ENCODE results near the gene CPLX1. TPM values are rescaled to one million over a fixed set of nuclear protein-coding genes. Genes with fewer than 3 reads are reported as not detected.

The CPLX1 gene
- total RNA-seq, 1 donor from 2014 or later: not detected

GRCh38 chr4:859496-859895, 33.6 kb upstream of the CPLX1 start:
- Mint-ChIP-seq H3K9me3 (no peaks in the 10 kb centered on the region), H3K36me3 (ENCODE audit: low read depth) (peaks cover 87% of the 10 kb centered on the region), H3K4me1 (no peaks in the 10 kb centered on the region), H3K27ac (no peak overlapping the region), H3K27me3 (no peaks in the 10 kb centered on the region), H3K4me3 (no peak overlapping the region)
- TF ChIP-seq, protein P1, sequence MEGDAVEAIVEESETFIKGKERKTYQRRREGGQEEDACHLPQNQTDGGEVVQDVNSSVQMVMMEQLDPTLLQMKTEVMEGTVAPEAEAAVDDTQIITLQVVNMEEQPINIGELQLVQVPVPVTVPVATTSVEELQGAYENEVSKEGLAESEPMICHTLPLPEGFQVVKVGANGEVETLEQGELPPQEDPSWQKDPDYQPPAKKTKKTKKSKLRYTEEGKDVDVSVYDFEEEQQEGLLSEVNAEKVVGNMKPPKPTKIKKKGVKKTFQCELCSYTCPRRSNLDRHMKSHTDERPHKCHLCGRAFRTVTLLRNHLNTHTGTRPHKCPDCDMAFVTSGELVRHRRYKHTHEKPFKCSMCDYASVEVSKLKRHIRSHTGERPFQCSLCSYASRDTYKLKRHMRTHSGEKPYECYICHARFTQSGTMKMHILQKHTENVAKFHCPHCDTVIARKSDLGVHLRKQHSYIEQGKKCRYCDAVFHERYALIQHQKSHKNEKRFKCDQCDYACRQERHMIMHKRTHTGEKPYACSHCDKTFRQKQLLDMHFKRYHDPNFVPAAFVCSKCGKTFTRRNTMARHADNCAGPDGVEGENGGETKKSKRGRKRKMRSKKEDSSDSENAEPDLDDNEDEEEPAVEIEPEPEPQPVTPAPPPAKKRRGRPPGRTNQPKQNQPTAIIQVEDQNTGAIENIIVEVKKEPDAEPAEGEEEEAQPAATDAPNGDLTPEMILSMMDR (IDR thresholded peaks at IDR 0.05): no peak
- intact Hi-C loops (cut with micrococcal nuclease): no loop called here
- no peak for DNase-seq
- ChIA-PET POLR2A (no interaction called here), CTCF (no interaction called here)
- ATAC-seq (ENCODE audit: low read depth): no peak

GRCh38 chr4:858831-859451, 33.0 kb upstream of the CPLX1 start:
- TF ChIP-seq, protein P1 (IDR thresholded peaks at IDR 0.05): no peak
- Mint-ChIP-seq H3K4me3 (no peak overlapping the region), H3K27ac (no peak overlapping the region), H3K36me3 (ENCODE audit: low read depth) (peaks cover 87% of the 10 kb centered on the region), H3K9me3 (no peaks in the 10 kb centered on the region), H3K27me3 (no peaks in the 10 kb centered on the region), H3K4me1 (no peaks in the 10 kb centered on the region)
- ChIA-PET CTCF (no interaction called here), POLR2A (no interaction called here)
- DNase-seq: no peak
- no peak for ATAC-seq (ENCODE audit: low read depth)
- intact Hi-C loops (cut with micrococcal nuclease): no loop called here

GRCh38 chr4:858041-858481, 32.1 kb upstream of the CPLX1 start:
- CTCF ChIA-PET: no interaction called here
- POLR2A ChIA-PET: no interaction called here
- Mint-ChIP-seq H3K9me3 (no peaks in the 10 kb centered on the region), H3K4me1 (no peaks in the 10 kb centered on the region), H3K27me3 (no peaks in the 10 kb centered on the region), H3K27ac (no peak overlapping the region), H3K36me3 (ENCODE audit: low read depth) (peaks cover 83% of the 10 kb centered on the region), H3K4me3 (no peak overlapping the region)
- TF ChIP-seq, protein P1 (IDR thresholded peaks at IDR 0.05): no peak
- DNase-seq (no peak), ATAC-seq (ENCODE audit: low read depth) (no peak)
- intact Hi-C loops (cut with micrococcal nuclease): no loop called here

- DNase-seq (no peak), ATAC-seq (ENCODE audit: low read depth) (no peak)
- H3K4me1 Mint-ChIP-seq: no peaks in the 10 kb centered on the region
- H3K27ac Mint-ChIP-seq: no peak overlapping the region
- TF ChIP-seq, protein P1 (IDR thresholded peaks at IDR 0.05): no peak
- POLR2A ChIA-PET: no interaction called here
- H3K27me3 Mint-ChIP-seq: no peaks in the 10 kb centered on the region
- intact Hi-C loops (cut with micrococcal nuclease): no loop called here
- no peaks in the 10 kb centered on the region for H3K9me3 Mint-ChIP-seq
- H3K4me3 Mint-ChIP-seq: no peak overlapping the region
- H3K36me3 Mint-ChIP-seq (ENCODE audit: low read depth): peaks cover 80% of the 10 kb centered on the region
- CTCF ChIA-PET: no interaction called here
These were observed 31.5 kb upstream of the CPLX1 start for GRCh38 chr4:857461-857860.

DNA sequence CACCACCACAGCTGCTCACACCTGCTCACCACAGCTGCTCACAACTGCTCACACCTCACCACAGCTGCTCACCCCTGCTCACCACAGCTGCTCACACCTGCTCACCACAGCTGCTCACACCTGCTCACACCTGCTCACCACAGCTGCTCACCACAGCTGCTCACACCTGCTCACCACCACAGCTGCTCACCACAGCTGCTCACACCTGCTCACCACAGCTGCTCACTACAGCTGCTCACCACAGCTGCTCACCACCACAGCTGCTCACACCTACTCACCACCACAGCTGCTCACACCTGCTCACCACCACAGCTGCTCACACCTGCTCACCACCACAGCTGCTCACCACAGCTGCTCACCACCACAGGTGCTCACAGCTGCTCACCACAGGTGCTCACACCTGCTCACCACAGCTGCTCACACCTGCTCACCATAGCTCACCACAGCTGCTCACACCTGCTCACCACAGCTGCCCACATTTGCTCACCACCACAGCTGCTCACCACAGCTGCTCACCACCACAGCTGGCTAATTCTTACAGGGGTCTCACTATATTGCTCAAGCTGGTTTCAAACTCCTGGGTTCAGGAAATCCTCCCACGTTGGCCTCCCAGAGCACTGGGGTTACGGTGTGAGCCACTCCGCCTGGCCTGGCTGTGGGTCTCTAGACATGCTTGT, 30.4 kb upstream of the CPLX1 start:
- CTCF ChIA-PET: no interaction called here
- H3K4me3 Mint-ChIP-seq: no peak overlapping the region
- DNase-seq: no peak

More for the DNA sequence above, 30.4 kb upstream of the CPLX1 start:
- Mint-ChIP-seq H3K27me3 (no peaks in the 10 kb centered on the region), H3K4me1 (no peaks in the 10 kb centered on the region), H3K36me3 (ENCODE audit: low read depth) (peaks cover 77% of the 10 kb centered on the region), H3K27ac (peak overlapping the region; percentile 61), H3K9me3 (no peaks in the 10 kb centered on the region)
- intact Hi-C loops (cut with micrococcal nuclease): no loop called here
- POLR2A ChIA-PET: interaction anchor here (0.6 kb wide), 1 partner anchor 12 kb away, joined by 3 read pairs; no protein-coding TSS in a partner anchor
- ATAC-seq (ENCODE audit: low read depth): no peak
- TF ChIP-seq, protein P1 (IDR thresholded peaks at IDR 0.05): no peak
